NCI-H510A (cell line): Measurements from ENCODE around the gene PLPP2.
A peak's percentile ranks its signal among the peaks of the same experiment; 100 is the strongest.

ENCODE experiments used
- DNase-seq: peaks from one replicate; lab custom pipeline; 2025; lab: John Stamatoyannopoulos, UW

Gene PLPP2

GRCh38 chr19:293436-294110 is 2.4 kb upstream of the PLPP2 start:
- no peak for DNase-seq

GRCh38 chr19:292951-293350 is 1.7 kb upstream of the PLPP2 start:
- DNase-seq = no peak

DNA sequence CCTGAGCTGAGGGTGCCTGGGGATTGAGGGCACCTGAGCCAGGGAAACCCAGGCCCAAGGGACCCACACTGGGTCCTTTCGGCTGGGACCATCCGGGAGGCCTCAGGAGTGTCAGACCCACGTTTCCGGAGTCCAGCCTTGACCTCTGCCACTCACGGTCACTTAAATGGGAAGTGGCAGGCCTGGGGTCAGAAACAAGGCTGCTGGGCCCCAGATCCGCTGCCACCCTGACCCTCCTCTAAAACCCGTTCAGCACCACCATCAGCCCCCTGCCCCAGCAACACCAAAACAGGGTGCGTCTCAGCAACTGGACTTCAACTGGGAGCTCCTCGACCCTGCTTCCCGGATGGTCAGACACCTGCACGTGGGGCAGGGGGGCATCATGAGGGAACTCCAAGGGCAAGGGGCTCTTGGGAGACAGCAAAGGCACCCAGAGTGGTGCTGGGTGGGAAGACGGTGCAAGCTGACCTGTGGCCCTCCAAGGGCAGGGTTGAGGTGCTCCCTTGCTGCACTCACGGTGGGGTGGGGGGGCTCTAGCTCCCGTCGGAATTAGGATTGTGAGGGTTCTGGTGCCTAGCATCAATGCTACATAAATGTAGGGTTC is 1.2 kb upstream of the PLPP2 start:
- no peak for DNase-seq

GRCh38 chr19:291561-292280 is 518 bp upstream of the PLPP2 start:
- no peak for DNase-seq

GRCh38 chr19:290372-291005 is 714 bp downstream of the PLPP2 start:
- peak; percentile 71 for DNase-seq

DNA sequence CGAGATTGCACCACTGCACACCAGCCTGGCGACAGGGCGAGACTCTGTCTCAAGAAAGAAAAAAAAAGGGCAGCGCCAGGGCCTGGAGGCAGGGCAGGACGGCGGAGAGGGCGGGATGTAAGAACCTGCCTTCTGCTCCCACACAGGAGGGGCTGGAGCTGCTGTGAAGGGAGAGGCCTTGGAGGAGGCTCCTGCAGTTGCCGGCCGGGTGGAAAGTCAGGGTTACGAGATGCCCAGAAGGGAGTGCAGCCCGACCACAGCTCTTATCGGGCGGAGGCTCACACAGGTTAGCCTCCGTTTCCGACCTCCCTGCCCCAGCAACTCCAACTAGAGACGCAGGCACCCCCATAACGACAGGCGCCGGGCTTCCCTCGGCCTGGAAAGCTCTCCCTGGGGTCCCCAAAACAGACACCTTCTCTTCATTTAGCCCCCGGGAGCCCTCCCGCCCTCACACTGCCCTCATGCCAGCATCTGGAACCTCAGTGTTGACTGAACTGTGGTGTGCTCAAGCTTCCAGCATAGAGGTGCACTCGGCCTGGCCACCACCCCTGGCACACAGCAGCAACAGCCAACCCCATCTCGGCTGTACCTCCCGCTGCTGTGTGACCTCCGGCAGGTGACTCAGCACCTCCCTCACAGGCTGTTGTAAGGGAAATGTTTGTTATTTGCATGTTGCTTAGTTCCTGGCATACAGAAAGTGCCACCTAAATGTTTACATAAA is 1.4 kb downstream of the PLPP2 start:
- peak; percentile 62 for DNase-seq

GRCh38 chr19:288911-289310 is 2.3 kb downstream of the PLPP2 start:
- DNase-seq = no peak

- no peak for DNase-seq
Measured at GRCh38 chr19:287381-287871, 3.8 kb downstream of the PLPP2 start.

GRCh38 chr19:283395-283794 is 7.8 kb downstream of the PLPP2 start:
- DNase-seq = no peak

GRCh38 chr19:282501-282900 is 8.7 kb downstream of the PLPP2 start:
- DNase-seq = no peak

- DNase-seq = no peak
Measured at GRCh38 chr19:281992-282391, 9.2 kb downstream of the PLPP2 start.

DNA sequence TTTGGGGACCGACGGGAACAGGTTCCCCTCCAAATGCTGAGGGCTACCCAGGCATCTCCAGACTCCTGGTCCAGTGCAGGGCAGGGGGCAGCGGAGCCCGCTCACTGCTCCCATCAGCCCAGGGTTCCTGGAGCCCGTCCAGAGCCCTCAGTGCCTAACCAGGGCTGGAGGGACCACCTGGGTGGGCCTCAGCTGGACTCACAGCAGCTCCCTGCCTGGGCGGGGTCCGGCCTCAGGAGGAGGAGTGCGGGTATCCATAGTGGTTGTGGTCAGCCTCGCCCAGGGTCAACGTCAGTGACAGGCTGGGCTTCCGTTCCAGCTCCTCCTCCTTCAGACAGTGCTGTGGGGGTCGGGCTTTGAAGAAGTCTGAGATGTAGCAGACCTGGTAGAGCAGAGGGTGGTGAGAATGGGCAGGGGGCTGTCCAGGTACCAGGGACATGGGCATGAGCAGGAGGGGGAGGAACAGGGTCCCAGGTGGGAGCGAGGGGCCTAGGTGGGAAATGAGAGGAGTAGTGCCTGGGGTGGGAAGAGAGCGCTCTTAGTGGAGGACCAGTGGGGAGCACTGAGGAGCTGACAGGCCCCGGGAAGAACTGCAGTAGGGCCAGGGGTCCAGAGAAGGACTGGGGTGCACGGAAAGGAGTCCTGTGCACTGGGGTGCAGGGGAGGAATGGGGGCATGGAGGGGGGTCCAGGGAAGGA is 9.9 kb downstream of the PLPP2 start:
- DNase-seq = no peak

GRCh38 chr19:280541-281009 is 10.6 kb downstream of the PLPP2 start:
- peak; percentile 60 for DNase-seq

DNA sequence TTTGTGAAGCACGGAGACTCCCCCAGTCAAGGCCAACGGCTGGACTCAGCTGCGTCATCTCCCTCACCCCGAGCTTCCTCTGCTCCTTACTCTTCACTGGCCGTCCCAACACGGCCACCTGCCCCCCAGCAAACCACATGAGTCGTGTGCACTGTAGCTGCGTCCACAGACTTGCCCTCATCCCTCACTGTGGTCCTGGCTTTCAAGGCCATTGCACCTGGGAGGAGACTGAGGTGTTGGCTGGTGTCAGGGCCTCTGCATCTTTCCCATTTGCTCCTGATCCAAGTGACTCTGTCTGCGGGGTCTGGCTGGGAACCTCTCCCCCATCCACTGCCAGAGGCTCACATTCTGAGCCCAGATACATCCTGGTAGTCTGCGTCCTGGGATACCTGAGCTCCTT is 11.5 kb downstream of the PLPP2 start:
- DNase-seq = no peak

GRCh38 chr19:279231-279630 is 12.0 kb downstream of the PLPP2 start:
- DNase-seq = no peak

DNA sequence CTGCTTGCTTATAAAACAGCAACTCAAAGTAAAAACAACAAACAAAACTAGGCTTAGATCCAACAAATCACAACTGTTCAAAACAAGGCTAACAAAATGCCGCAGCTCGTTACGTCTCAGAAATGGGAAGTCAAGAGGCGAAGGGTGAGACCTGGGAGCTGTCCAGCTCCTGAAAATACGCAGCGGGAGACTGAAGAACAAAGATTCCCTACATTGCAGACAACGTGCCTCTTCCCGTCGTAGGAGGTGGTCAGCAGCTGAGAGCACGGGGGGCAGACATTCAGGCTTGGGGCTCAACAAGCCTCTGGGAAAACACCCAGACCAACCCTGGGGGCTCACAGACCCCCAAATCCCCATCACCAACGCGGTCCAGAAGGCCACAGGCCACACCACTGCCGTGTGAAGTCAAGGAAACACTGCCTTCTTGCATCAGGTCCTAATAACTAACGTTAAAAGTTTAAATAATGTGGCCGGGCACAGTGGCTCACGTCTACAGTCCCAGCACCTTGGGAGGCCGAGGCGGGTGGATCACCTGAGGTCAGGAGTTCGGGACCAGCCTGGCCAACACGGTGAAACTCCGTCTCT is 13.5 kb downstream of the PLPP2 start:
- no peak for DNase-seq

- DNase-seq = no peak
Measured at GRCh38 chr19:277131-277530, 14.1 kb downstream of the PLPP2 start.

GRCh38 chr19:275958-276646 is 15.1 kb downstream of the PLPP2 start:
- no peak for DNase-seq

DNA sequence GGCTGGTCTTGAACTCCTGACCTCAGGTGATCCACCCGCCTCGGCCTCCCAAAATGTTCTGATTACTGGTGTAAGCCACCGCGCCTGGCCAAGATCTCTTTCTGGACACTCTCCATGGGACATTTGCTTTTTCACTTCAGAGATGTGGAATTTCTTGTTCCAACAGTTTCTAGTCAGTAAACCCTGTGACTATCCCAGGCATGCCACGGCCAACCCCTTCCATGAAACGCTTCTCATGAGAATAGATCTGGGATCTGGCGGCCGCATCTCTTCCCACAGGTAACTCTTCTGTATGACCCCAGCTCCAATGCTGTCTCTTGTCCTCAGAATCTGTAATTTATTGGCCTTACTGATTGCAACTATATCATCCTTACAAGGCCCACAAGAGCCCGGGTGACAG is 16.2 kb downstream of the PLPP2 start:
- no peak for DNase-seq

GRCh38 chr19:273393-273792 is 17.8 kb downstream of the PLPP2 start:
- DNase-seq = no peak
